ENCODE measurements around the gene CADPS. TPM values are rescaled to one million over a fixed set of nuclear protein-coding genes. Genes with fewer than 3 reads are reported as not detected.

CADPS gene
- total RNA-seq, 1 experiment from 2014 or later = not detected

- no TSS peak for BruUV-seq (replicated peaks)
- TF ChIP-seq CTCF (conservative IDR thresholded peaks at IDR 0.05; ENCODE audit: low read depth, low read length) (no peak), EZH2 (IDR thresholded peaks at IDR 0.05; ENCODE audit: borderline replicate concordance, low read depth, low read length, poor library complexity, severe bottlenecking) (no peak)
- no peaks in the 10 kb centered on the region for H3K36me3 ChIP-seq (ENCODE audit: insufficient read depth, low read length, poor library complexity, severe bottlenecking)
- no peak overlapping the region for H3K4me3 ChIP-seq (ENCODE audit: low read depth, low read length, poor library complexity, severe bottlenecking)
- H3K4me1 ChIP-seq (ENCODE audit: insufficient read depth, low read length, poor library complexity, severe bottlenecking) = no peaks in the 10 kb centered on the region
- peaks cover 7% of the 10 kb centered on the region for H3K27me3 ChIP-seq (replicated peaks; ENCODE audit: insufficient read depth, low read depth, low read length, poor library complexity)
- intact Hi-C loops (cut with micrococcal nuclease; ENCODE audit: unreplicated experiment) = no loop called here
- H3K27ac ChIP-seq (ENCODE audit: low read depth, low read length, poor library complexity, severe bottlenecking) = no peak overlapping the region
- ChIA-PET CTCF (no interaction called here), POLR2A (ENCODE audit: low non-redundant PET) (no interaction called here)
- no peak for DNase-seq (ENCODE audit: low spot score)
- H3K9me3 ChIP-seq (ENCODE audit: low read depth, low read length, poor library complexity, severe bottlenecking) = no peaks in the 10 kb centered on the region
These were observed 199.7 kb downstream of the CADPS start for GRCh38 chr3:62675492-62675891.

- TF ChIP-seq EZH2 (IDR thresholded peaks at IDR 0.05; ENCODE audit: borderline replicate concordance, low read depth, low read length, poor library complexity, severe bottlenecking) (no peak), CTCF (conservative IDR thresholded peaks at IDR 0.05; ENCODE audit: low read depth, low read length) (no peak)
- Histone ChIP-seq H3K27me3 (replicated peaks; ENCODE audit: insufficient read depth, low read depth, low read length, poor library complexity) (peaks cover 7% of the 10 kb centered on the region), H3K27ac (ENCODE audit: low read depth, low read length, poor library complexity, severe bottlenecking) (no peak overlapping the region), H3K4me3 (ENCODE audit: low read depth, low read length, poor library complexity, severe bottlenecking) (no peak overlapping the region), H3K36me3 (ENCODE audit: insufficient read depth, low read length, poor library complexity, severe bottlenecking) (no peaks in the 10 kb centered on the region), H3K4me1 (ENCODE audit: insufficient read depth, low read length, poor library complexity, severe bottlenecking) (no peaks in the 10 kb centered on the region), H3K9me3 (ENCODE audit: low read depth, low read length, poor library complexity, severe bottlenecking) (no peaks in the 10 kb centered on the region)
- intact Hi-C loops (cut with micrococcal nuclease; ENCODE audit: unreplicated experiment) = no loop called here
- POLR2A ChIA-PET (ENCODE audit: low non-redundant PET) = no interaction called here
- CTCF ChIA-PET = no interaction called here
- no TSS peak for BruUV-seq (replicated peaks)
- DNase-seq (ENCODE audit: low spot score) = no peak
These were observed 202.3 kb downstream of the CADPS start for GRCh38 chr3:62672988-62673313.

- no peak for DNase-seq (ENCODE audit: low spot score)
- no peak overlapping the region for H3K27ac ChIP-seq (ENCODE audit: low read depth, low read length, poor library complexity, severe bottlenecking)
- no peaks in the 10 kb centered on the region for H3K4me1 ChIP-seq (ENCODE audit: insufficient read depth, low read length, poor library complexity, severe bottlenecking)
- POLR2A ChIA-PET (ENCODE audit: low non-redundant PET) = no interaction called here
- no peak for TF ChIP-seq EZH2 (IDR thresholded peaks at IDR 0.05; ENCODE audit: borderline replicate concordance, low read depth, low read length, poor library complexity, severe bottlenecking)
- no peak for TF ChIP-seq CTCF (conservative IDR thresholded peaks at IDR 0.05; ENCODE audit: low read depth, low read length)
- H3K4me3 ChIP-seq (ENCODE audit: low read depth, low read length, poor library complexity, severe bottlenecking) = no peak overlapping the region
- peaks cover 7% of the 10 kb centered on the region for H3K27me3 ChIP-seq (replicated peaks; ENCODE audit: insufficient read depth, low read depth, low read length, poor library complexity)
- CTCF ChIA-PET = no interaction called here
- intact Hi-C loops (cut with micrococcal nuclease; ENCODE audit: unreplicated experiment) = no loop called here
- no TSS peak for BruUV-seq (replicated peaks)
- no peaks in the 10 kb centered on the region for H3K36me3 ChIP-seq (ENCODE audit: insufficient read depth, low read length, poor library complexity, severe bottlenecking)
- H3K9me3 ChIP-seq (ENCODE audit: low read depth, low read length, poor library complexity, severe bottlenecking) = no peaks in the 10 kb centered on the region
These were observed 202.8 kb downstream of the CADPS start for GRCh38 chr3:62672270-62672987.

Data from A673 (cell line).